Hepatocyte (in vitro differentiated cells): ENCODE results near the gene PLXNB3.

Source experiments
- EZH2 ChIP-seq: fragments of 200-600 bp; sonication (generic); IDR thresholded peaks from 2 replicates; pipeline ENCODE4 v1.6.1; 2016; ENCODE audit warnings: antibody characterized with exemption, mild to moderate bottlenecking, borderline replicate concordance
- EZH2phosphoT487 ChIP-seq: fragments of 200-600 bp; sonication (generic); IDR thresholded peaks from one replicate; pipeline ENCODE4 v1.6.1; 2018; ENCODE audit warnings: antibody characterized with exemption, mild to moderate bottlenecking, low read depth, moderate library complexity; ENCODE audit not compliant: unreplicated experiment, severe bottlenecking
- TF ChIP-seq, protein P1 (sequence below): fragments of 200-600 bp; sonication (generic); IDR thresholded peaks from 2 replicates; pipeline ENCODE4 v1.5.1; 2016; ENCODE audit warnings: antibody characterized with exemption, mild to moderate bottlenecking; ENCODE audit not compliant: poor library complexity

DNA sequence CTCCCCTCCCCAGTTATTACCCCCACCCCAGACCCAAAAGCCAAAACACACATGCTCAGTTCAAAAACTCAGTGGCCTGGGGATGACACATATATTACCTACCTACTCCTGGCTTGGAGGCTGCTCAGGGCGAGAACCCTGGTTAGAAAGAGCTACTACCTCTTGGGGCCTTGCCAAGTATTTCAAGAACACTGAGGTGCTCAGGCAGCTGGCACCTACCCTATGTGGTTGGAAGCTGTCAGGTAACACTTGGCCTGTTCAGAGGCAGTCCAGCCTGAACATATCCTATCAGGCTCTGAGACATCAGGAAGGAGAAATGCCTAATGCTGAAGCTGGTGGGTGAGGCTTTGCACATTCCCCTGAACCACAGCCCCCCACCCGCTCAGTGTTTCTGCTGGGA, 44.8 kb upstream of the PLXNB3 start:
- TF ChIP-seq, protein P1, sequence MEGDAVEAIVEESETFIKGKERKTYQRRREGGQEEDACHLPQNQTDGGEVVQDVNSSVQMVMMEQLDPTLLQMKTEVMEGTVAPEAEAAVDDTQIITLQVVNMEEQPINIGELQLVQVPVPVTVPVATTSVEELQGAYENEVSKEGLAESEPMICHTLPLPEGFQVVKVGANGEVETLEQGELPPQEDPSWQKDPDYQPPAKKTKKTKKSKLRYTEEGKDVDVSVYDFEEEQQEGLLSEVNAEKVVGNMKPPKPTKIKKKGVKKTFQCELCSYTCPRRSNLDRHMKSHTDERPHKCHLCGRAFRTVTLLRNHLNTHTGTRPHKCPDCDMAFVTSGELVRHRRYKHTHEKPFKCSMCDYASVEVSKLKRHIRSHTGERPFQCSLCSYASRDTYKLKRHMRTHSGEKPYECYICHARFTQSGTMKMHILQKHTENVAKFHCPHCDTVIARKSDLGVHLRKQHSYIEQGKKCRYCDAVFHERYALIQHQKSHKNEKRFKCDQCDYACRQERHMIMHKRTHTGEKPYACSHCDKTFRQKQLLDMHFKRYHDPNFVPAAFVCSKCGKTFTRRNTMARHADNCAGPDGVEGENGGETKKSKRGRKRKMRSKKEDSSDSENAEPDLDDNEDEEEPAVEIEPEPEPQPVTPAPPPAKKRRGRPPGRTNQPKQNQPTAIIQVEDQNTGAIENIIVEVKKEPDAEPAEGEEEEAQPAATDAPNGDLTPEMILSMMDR = no peak
- no peak for TF ChIP-seq EZH2
- TF ChIP-seq EZH2phosphoT487 = no peak
